Measurements from ENCODE around the gene ZCCHC4. TPM values are rescaled to one million over a fixed set of nuclear protein-coding genes. Genes with fewer than 3 reads are reported as not detected.

ZCCHC4 gene
- total RNA-seq, 2 donors from 2014 or later = 9.4 to 17.1 TPM

DNA sequence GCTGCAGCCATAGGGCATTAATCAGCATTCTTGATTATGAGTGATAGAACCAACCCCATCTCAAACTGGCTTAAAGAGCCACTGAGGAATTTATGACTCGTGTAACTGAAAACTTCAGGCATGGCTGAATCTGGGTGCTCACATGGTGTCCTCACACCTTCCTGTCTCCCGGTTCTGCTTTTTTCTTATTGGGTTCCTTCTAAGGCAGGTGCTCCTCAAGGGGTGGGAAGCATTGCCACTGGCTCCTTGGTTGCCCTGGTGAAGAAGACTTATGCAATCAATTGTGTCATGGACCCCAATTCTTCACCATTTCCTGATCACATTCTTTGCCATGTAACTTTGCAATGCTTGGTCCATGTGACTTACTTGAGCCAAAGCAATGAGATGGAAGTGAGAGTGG lies 4.3 kb upstream of the ZCCHC4 start:
- 83% methylated on average over 2 of the region's 2 CpGs for WGBS
- Histone ChIP-seq H3K27ac (no peak overlapping the region), H3K9me3 (no peaks in the 10 kb centered on the region), H3K4me1 (replicated peaks) (no peaks in the 10 kb centered on the region), H3K27me3 (replicated peaks; ENCODE audit: insufficient read depth) (no peaks in the 10 kb centered on the region), H3K4me3 (no peak overlapping the region), H3K36me3 (no peaks in the 10 kb centered on the region)
- DNase-seq (ENCODE audit: low spot score) = no peak
- TF ChIP-seq, protein P1, sequence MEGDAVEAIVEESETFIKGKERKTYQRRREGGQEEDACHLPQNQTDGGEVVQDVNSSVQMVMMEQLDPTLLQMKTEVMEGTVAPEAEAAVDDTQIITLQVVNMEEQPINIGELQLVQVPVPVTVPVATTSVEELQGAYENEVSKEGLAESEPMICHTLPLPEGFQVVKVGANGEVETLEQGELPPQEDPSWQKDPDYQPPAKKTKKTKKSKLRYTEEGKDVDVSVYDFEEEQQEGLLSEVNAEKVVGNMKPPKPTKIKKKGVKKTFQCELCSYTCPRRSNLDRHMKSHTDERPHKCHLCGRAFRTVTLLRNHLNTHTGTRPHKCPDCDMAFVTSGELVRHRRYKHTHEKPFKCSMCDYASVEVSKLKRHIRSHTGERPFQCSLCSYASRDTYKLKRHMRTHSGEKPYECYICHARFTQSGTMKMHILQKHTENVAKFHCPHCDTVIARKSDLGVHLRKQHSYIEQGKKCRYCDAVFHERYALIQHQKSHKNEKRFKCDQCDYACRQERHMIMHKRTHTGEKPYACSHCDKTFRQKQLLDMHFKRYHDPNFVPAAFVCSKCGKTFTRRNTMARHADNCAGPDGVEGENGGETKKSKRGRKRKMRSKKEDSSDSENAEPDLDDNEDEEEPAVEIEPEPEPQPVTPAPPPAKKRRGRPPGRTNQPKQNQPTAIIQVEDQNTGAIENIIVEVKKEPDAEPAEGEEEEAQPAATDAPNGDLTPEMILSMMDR (IDR thresholded peaks at IDR 0.05) = no peak
- TF ChIP-seq POLR2AphosphoS5 (IDR thresholded peaks at IDR 0.05) = no peak
- intact Hi-C loops (cut with DNase I) = no loop called here

DNA sequence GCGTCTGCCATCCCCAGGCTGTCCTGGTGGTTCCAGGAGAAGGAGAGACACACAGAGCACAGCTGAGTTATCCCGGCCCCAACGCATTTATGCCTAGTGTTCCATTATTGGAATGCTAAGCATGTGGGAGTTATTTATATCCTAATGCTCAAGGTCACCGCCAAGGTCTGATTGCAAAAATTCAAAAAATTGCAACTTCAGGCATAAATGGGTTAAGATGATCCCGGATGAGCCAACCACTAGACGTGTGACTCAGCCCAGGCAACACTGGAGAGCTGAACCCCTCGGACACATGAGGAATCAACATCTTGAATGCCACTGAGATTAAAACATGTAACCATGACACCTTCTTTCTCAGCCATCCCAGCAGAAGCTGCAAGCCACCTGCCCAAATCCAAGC lies 3.8 kb upstream of the ZCCHC4 start:
- DNase-seq (ENCODE audit: low spot score) = no peak
- Histone ChIP-seq H3K27ac (no peak overlapping the region), H3K36me3 (no peaks in the 10 kb centered on the region), H3K27me3 (replicated peaks; ENCODE audit: insufficient read depth) (no peaks in the 10 kb centered on the region), H3K4me1 (replicated peaks) (no peaks in the 10 kb centered on the region), H3K9me3 (no peaks in the 10 kb centered on the region), H3K4me3 (no peak overlapping the region)
- WGBS = 89% methylated on average over 7 of the region's 7 CpGs
- TF ChIP-seq POLR2A (IDR thresholded peaks at IDR 0.05) = no peak
- no peak for TF ChIP-seq POLR2AphosphoS5 (IDR thresholded peaks at IDR 0.05)
- TF ChIP-seq, protein P1 (IDR thresholded peaks at IDR 0.05) = no peak
- intact Hi-C loops (cut with DNase I) = no loop called here

- DNase-seq (ENCODE audit: low spot score) = no peak
- H3K36me3 ChIP-seq = no peaks in the 10 kb centered on the region
- intact Hi-C loops (cut with DNase I) = loop anchor here (5.0 kb wide), 2 partner anchors 67 to 78 kb away; partner anchors contain the start of genes ANAPC4 and PI4K2B
- peak overlapping the region; percentile 20 to 37 for H3K27ac ChIP-seq
- H3K4me1 ChIP-seq (replicated peaks) = no peaks in the 10 kb centered on the region
- H3K27me3 ChIP-seq (replicated peaks; ENCODE audit: insufficient read depth) = no peaks in the 10 kb centered on the region
- H3K4me3 ChIP-seq = no peak overlapping the region
- H3K9me3 ChIP-seq = no peaks in the 10 kb centered on the region
- 72% methylated on average over 4 of the region's 4 CpGs for WGBS
- TF ChIP-seq POLR2A (IDR thresholded peaks at IDR 0.05) (no peak), POLR2AphosphoS5 (IDR thresholded peaks at IDR 0.05) (no peak)
- TF ChIP-seq, protein P1 (IDR thresholded peaks at IDR 0.05) = no peak
Measured at GRCh38 chr4:25310066-25310802, 2.3 kb upstream of the ZCCHC4 start.

DNA sequence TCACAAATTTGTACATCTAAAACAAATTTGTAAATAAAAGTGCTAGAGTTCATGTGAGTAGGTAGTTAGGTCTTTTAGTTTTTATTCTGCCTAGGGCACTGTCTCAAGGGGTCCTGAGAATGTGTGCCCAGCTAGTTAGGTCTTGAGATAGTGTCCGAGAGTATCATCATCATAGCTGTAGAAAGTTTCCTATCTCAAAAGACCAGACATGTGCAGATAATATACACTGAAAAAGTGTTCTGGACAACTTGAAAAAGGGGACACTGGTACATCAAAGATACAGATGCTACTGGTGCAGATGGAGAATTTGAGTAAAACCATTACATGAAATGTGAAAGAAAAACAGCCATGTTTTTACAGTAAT lies 1.8 kb upstream of the ZCCHC4 start:
- Histone ChIP-seq H3K36me3 (no peaks in the 10 kb centered on the region), H3K27me3 (replicated peaks; ENCODE audit: insufficient read depth) (no peaks in the 10 kb centered on the region), H3K4me1 (replicated peaks) (no peaks in the 10 kb centered on the region), H3K9me3 (no peaks in the 10 kb centered on the region), H3K27ac (peak overlapping the region; percentile 20 to 37), H3K4me3 (no peak overlapping the region)
- no peak for DNase-seq (ENCODE audit: low spot score)
- intact Hi-C loops (cut with DNase I) = loop anchor here (5.0 kb wide), 2 partner anchors 67 to 78 kb away; partner anchors contain the start of genes ANAPC4 and PI4K2B
- TF ChIP-seq, protein P1 (IDR thresholded peaks at IDR 0.05) = no peak
- no peak for TF ChIP-seq POLR2A (IDR thresholded peaks at IDR 0.05)
- no peak for TF ChIP-seq POLR2AphosphoS5 (IDR thresholded peaks at IDR 0.05)
- WGBS = 49% methylated on average over 1 of the region's 1 CpG
